Medulla oblongata (tissue), 1 donor: ENCODE measurements around the gene SMARCD1.

Experiments
- DNase-seq: peaks from one replicate; pipeline ENCODE4 v3.0.0-alpha.2; 2015; ENCODE audit errors: extremely low spot score

The SMARCD1 gene

GRCh38 chr12:50104417-50105366 is 19.6 kb downstream of the SMARCD1 start:
- peak; percentile 48 for DNase-seq

GRCh38 chr12:50105913-50106450 is 20.8 kb downstream of the SMARCD1 start:
- peak; percentile 61 for DNase-seq

GRCh38 chr12:50106907-50107306 is 21.8 kb downstream of the SMARCD1 start:
- no peak for DNase-seq

- DNase-seq: no peak
Measured at GRCh38 chr12:50107416-50108268, 22.5 kb downstream of the SMARCD1 start.

- no peak for DNase-seq
Measured at GRCh38 chr12:50109319-50109718, 24.2 kb downstream of the SMARCD1 start.

- DNase-seq: peak; percentile 49
Measured at GRCh38 chr12:50110127-50110761, 25.1 kb downstream of the SMARCD1 start.

GRCh38 chr12:50110762-50111351 is 25.7 kb downstream of the SMARCD1 start:
- peak; percentile 51 for DNase-seq

GRCh38 chr12:50111395-50111692 is 26.2 kb downstream of the SMARCD1 start:
- no peak for DNase-seq

GRCh38 chr12:50111693-50112455 is 26.7 kb downstream of the SMARCD1 start, which contains the start of gene COX14:
TSS of gene COX14 (plus strand) at chr12:50112236. CDS start at chr12:50120044, 7,808 bp downstream.
- peak; percentile 100 for DNase-seq

- peak; percentile 53 for DNase-seq
Measured at GRCh38 chr12:50112456-50113218, 27.5 kb downstream of the SMARCD1 start.

- peak; percentile 47 for DNase-seq
Measured at GRCh38 chr12:50117057-50117622, 32.0 kb downstream of the SMARCD1 start.

- no peak for DNase-seq
Measured at GRCh38 chr12:50119387-50119786, 34.2 kb downstream of the SMARCD1 start.

GRCh38 chr12:50120521-50120920 is 35.4 kb downstream of the SMARCD1 start:
- DNase-seq: no peak

- no peak for DNase-seq
Measured at GRCh38 chr12:50120953-50121352, 35.8 kb downstream of the SMARCD1 start.

- no peak for DNase-seq
Measured at GRCh38 chr12:50121641-50122040, 36.5 kb downstream of the SMARCD1 start.

GRCh38 chr12:50123203-50123602 is 38.1 kb downstream of the SMARCD1 start:
- DNase-seq: no peak

GRCh38 chr12:50127546-50127945 is 42.4 kb downstream of the SMARCD1 start:
- no peak for DNase-seq

GRCh38 chr12:50129290-50129689 is 44.1 kb downstream of the SMARCD1 start:
- DNase-seq: no peak

- peak; percentile 45 for DNase-seq
Measured at GRCh38 chr12:50132505-50133135, 47.5 kb downstream of the SMARCD1 start.
